A549 (cell line): ENCODE results near the gene HOMER3. TPM values are rescaled to one million over a fixed set of nuclear protein-coding genes. Genes with fewer than 3 reads are reported as not detected.
A peak's percentile ranks its signal among the peaks of the same experiment; 100 is the strongest.

ENCODE experiments used
- ATAC-seq, 2 experiments: fragments of 200-7000 bp in 1 of 2; fragments of >200 bp in 1 of 2; cut with Nextera tagmentation in 1 of 2; cut with Tn5 transposase in 1 of 2; 3 replicates each; pipeline versions ENCODE4 v1.8.0 to v1.9.1; 2018 to 2020; ENCODE audit warnings: mild to moderate bottlenecking in 1 of 2, moderate library complexity in 1 of 2
- CTCF ChIA-PET: fragments of 300-600 bp; sonication (Branson Sonifier 250); formaldehyde crosslinking; extraction: SDS; loops from one replicate; lab custom pipeline; 2021; ENCODE audit warnings: antibody characterized with exemption, inconsistent platforms; lab: Yijun Ruan, JAX
- POLR2A ChIA-PET: fragments of 350-600 bp; formaldehyde crosslinking; extraction: SDS; loops from one replicate; lab custom pipeline; 2021; ENCODE audit warnings: antibody characterized with exemption, inconsistent platforms; lab: Yijun Ruan, JAX
- DNase-seq, 2 experiments: peaks; one replicate each; pipeline versions ENCODE4 v3.0.0 to v3.0.0-alpha.2; 2011 to 2016; ENCODE audit warnings: low read depth in 1 of 2, low spot score in 1 of 2
- FAIRE-seq: peaks from 2 replicates; lab custom pipeline; 2011; peaks lifted over from hg19 to GRCh38; lab: Jason Lieb, UNC
- H3K27ac ChIP-seq, 2 experiments: fragments of >200 bp; sonication (Bioruptor Twin); formaldehyde crosslinking; 3 replicates each; pipeline ENCODE4 v1.5.1; 2016 to 2017
- H3K4me1 ChIP-seq: fragments of >200 bp; sonication (Bioruptor Twin); formaldehyde crosslinking; 3 replicates; pipeline ENCODE4 v1.6.1; 2016
- H3K4me2 ChIP-seq: fragments of >200 bp; sonication (Bioruptor Twin); formaldehyde crosslinking; 3 replicates; pipeline ENCODE4 v1.6.1; 2016
- H3K4me3 ChIP-seq: fragments of >200 bp; sonication (Bioruptor Twin); formaldehyde crosslinking; 3 replicates; pipeline ENCODE4 v1.5.1; 2016
- H3K9me3 ChIP-seq: fragments of >200 bp; sonication (Bioruptor Twin); formaldehyde crosslinking; 3 replicates; pipeline ENCODE4 v1.6.1; 2016
- ATOH8 ChIP-seq: fragments of 250-450 bp; sonication (Bioruptor Pico); IDR thresholded peaks from 2 replicates; pipeline ENCODE4 v1.5.0; 2020; ENCODE audit warnings: low read depth, mild to moderate bottlenecking, moderate library complexity
- CBX2 ChIP-seq: fragments of 200-600 bp; sonication (generic); IDR thresholded peaks from 2 replicates; pipeline ENCODE4 v1.6.1; 2016; ENCODE audit warnings: low read depth, mild to moderate bottlenecking, borderline replicate concordance
- CHD2 ChIP-seq: fragments of 150-350 bp; IDR thresholded peaks from 2 replicates; pipeline ENCODE4 v1.6.1; 2014; ENCODE audit warnings: low read length; ENCODE audit not compliant: partially characterized antibody
- ELK1 ChIP-seq: fragments of 150-350 bp; IDR thresholded peaks from 2 replicates; pipeline ENCODE4 v1.6.1; 2014; ENCODE audit warnings: low read depth, mild to moderate bottlenecking, low read length
- EP300 ChIP-seq, 2 experiments: fragments of >200 bp; sonication (Bioruptor Twin); formaldehyde crosslinking; IDR thresholded peaks; 2 replicates in 1 of 2; 3 replicates in 1 of 2; pipeline ENCODE4 v1.6.1; 2016 to 2017
- FOSB ChIP-seq: fragments of 250-450 bp; sonication (Bioruptor Pico); IDR thresholded peaks from 2 replicates; pipeline ENCODE4 v1.5.0; 2020; ENCODE audit warnings: mild to moderate bottlenecking, moderate library complexity
- FOSL2 ChIP-seq, 2 experiments: fragments of 450-650 bp in 1 of 2; fragments of >200 bp in 1 of 2; sonication (Bioruptor Twin) in 1 of 2; formaldehyde crosslinking; IDR thresholded peaks; 2 replicates each; pipeline versions ENCODE4 v1.5.0 to v1.6.1; 2016 to 2020; ENCODE audit warnings: mild to moderate bottlenecking in 1 of 2, moderate library complexity in 1 of 2
- FOXS1 ChIP-seq: fragments of 250-450 bp; sonication (Bioruptor Pico); IDR thresholded peaks from 2 replicates; pipeline ENCODE4 v1.5.0; 2020; ENCODE audit warnings: mild to moderate bottlenecking, moderate library complexity
- HEYL ChIP-seq: fragments of 250-450 bp; sonication (Bioruptor Pico); IDR thresholded peaks from 2 replicates; pipeline ENCODE4 v1.8.0; 2021; ENCODE audit warnings: mild to moderate bottlenecking, moderate library complexity
- HOXB13 ChIP-seq: fragments of 250-450 bp; sonication (Bioruptor Pico); IDR thresholded peaks from 2 replicates; pipeline ENCODE4 v1.5.0; 2020; ENCODE audit warnings: low read depth, mild to moderate bottlenecking, moderate library complexity
- MAFK ChIP-seq: fragments of 450-650 bp; IDR thresholded peaks from 2 replicates; pipeline ENCODE4 v1.6.1; 2014; ENCODE audit not compliant: partially characterized antibody
- NFE2L2 ChIP-seq: fragments of 150-350 bp; conservative IDR thresholded peaks from 2 replicates; pipeline ENCODE4 v1.6.1; 2014; ENCODE audit warnings: low read length
- NPAS2 ChIP-seq: fragments of 250-450 bp; sonication (Bioruptor Pico); IDR thresholded peaks from 2 replicates; pipeline ENCODE4 v1.8.0; 2022; ENCODE audit warnings: mild to moderate bottlenecking, moderate library complexity, borderline replicate concordance
- PBX3 ChIP-seq: IDR thresholded peaks from 2 replicates; pipeline ENCODE4 v1.6.1; 2012
- POLR2AphosphoS2 ChIP-seq: conservative IDR thresholded peaks from 2 replicates; pipeline ENCODE4 v1.6.1; 2012; ENCODE audit warnings: low read length, improper control_type of control experiment, inconsistent platforms
- RFX5 ChIP-seq: fragments of 450-650 bp; IDR thresholded peaks from 2 replicates; pipeline ENCODE4 v1.7.1; 2014; ENCODE audit warnings: antibody characterized with exemption, mild to moderate bottlenecking, moderate library complexity
- SMC3 ChIP-seq: fragments of >200 bp; sonication (Bioruptor Twin); formaldehyde crosslinking; IDR thresholded peaks from 3 replicates; pipeline ENCODE4 v1.6.1; 2018; ENCODE audit warnings: inconsistent platforms
- SREBF2 ChIP-seq: fragments of 450-650 bp; IDR thresholded peaks from 2 replicates; pipeline ENCODE4 v1.6.1; 2014; ENCODE audit warnings: mild to moderate bottlenecking, moderate library complexity
- TFCP2L1 ChIP-seq: fragments of 250-450 bp; sonication (Bioruptor Pico); IDR thresholded peaks from 2 replicates; pipeline ENCODE4 v1.5.0; 2021; ENCODE audit warnings: mild to moderate bottlenecking
- TP53 ChIP-seq: fragments of 250-450 bp; sonication (Bioruptor Pico); IDR thresholded peaks from 2 replicates; pipeline ENCODE4 v1.5.0; 2021; ENCODE audit warnings: mild to moderate bottlenecking, moderate library complexity
- ZFP36 ChIP-seq: fragments of 450-650 bp; IDR thresholded peaks from 2 replicates; pipeline ENCODE4 v1.6.1; 2014; ENCODE audit warnings: borderline replicate concordance; ENCODE audit not compliant: partially characterized antibody
- ZSCAN20 ChIP-seq: fragments of 250-450 bp; sonication (Bioruptor Pico); IDR thresholded peaks from 2 replicates; pipeline ENCODE4 v1.8.0; 2022; ENCODE audit warnings: mild to moderate bottlenecking, moderate library complexity
- WGBS: methylation state at CpG from one replicate; pipeline ENCODE4 v1.1.6; 2017; ENCODE audit errors: missing lambda C conversion rate; 5-methylcytosine and 5-hydroxymethylcytosine counted together
- polyA plus RNA-seq, 4 experiments: library from polyadenylated mRNA; depleted of rRNA in 3 of 4; stranded (reverse); fragments of >200 nt; fragmentation: RNase III in 1 of 4; extraction: RNeasy Plus Mini Kit Qiagen cat#74134 plus additional on column Dnase treatment in 1 of 4; gene quantifications; 2 replicates in 3 of 4; 3 replicates in 1 of 4; pipeline ENCODE4 v1.2.3, GENCODE V29; 2011 to 2017

Gene HOMER3
- polyA plus RNA-seq, 2 of the 4 experiments (the other 2 are of a cell fraction) = 9.9 to 35.4 TPM

GRCh38 chr19:18894254-18895037 is 46.6 kb downstream of the HOMER3 start:
- H3K4me3 ChIP-seq = peak overlapping the region; percentile 76
- WGBS = 10% methylated on average over 2 of the region's 28 CpGs
- TF ChIP-seq CHD2 (no peak), ELK1 (no peak), HOXB13 (CRISPR knock-in tag) (no peak), PBX3 (no peak), SREBF2 (no peak), EP300 (IDR thresholded peaks at IDR 0.05) (no peak), NFE2L2 (no peak), HEYL (no peak), MAFK (no peak), FOSB (no peak), POLR2AphosphoS2 (no peak), ZFP36 (no peak), ZSCAN20 (CRISPR knock-in tag) (no peak), RFX5 (no peak), CBX2 (no peak), FOSL2 (IDR thresholded peaks at IDR 0.05) (no peak), FOSL2 (CRISPR knock-in tag; IDR thresholded peaks at IDR 0.05) (no peak), NPAS2 (no peak), TP53 (no peak)
- ChIA-PET POLR2A (interaction anchor here (1.8 kb wide), 1 partner anchor 25 kb away, joined by 4 read pairs; the partner anchor contains the start of genes COPE and DDX49), CTCF (interaction anchor here (0.9 to 4.1 kb wide), 23 partner anchors 8 to 253 kb away, joined by 3 to 46 read pairs (median 4); partner anchors contain the start of genes COPE and DDX49)
- peak overlapping the region; percentile 98 for H3K4me2 ChIP-seq
- peaks cover 11% of the 10 kb centered on the region; the same call in 2 of the 3 replicates for H3K4me1 ChIP-seq
- peak in 1 of 2 experiments; percentile 13; a peak in 3 of 6 replicates for ATAC-seq
- no peaks in the 10 kb centered on the region for H3K9me3 ChIP-seq
- no peak overlapping the region; a peak in 1 of 6 replicates for H3K27ac ChIP-seq
- no peak for FAIRE-seq
- peak in 1 of 2 experiments; percentile 18 for DNase-seq

- DNase-seq (no peak), ATAC-seq (no peak), FAIRE-seq (no peak)
- Histone ChIP-seq H3K27ac (no peak overlapping the region), H3K9me3 (no peaks in the 10 kb centered on the region), H3K4me3 (no peak overlapping the region), H3K4me1 (peaks cover 11% of the 10 kb centered on the region; the same call in 2 of the 3 replicates), H3K4me2 (no peak overlapping the region)
- ChIA-PET POLR2A (no interaction called here), CTCF (interaction anchor here (1.0 to 4.1 kb wide), 8 partner anchors 8 to 119 kb away, joined by 3 to 46 read pairs (median 4); no protein-coding TSS in a partner anchor)
- WGBS = 73% methylated on average over 6 of the region's 18 CpGs
- TF ChIP-seq SMC3 (no peak), POLR2AphosphoS2 (no peak), ATOH8 (CRISPR knock-in tag) (no peak), TFCP2L1 (no peak), FOXS1 (CRISPR knock-in tag) (no peak)
These were observed 47.3 kb downstream of the HOMER3 start for GRCh38 chr19:18893587-18894253.
